WI38 (cell line): Measurements from ENCODE around the gene DNM3.

Experiments used
- H3K4me3 ChIP-seq: 2 replicates; pipeline ENCODE4 v1.5.1; 2011; ENCODE audit warnings: low read depth, mild to moderate bottlenecking, control low read depth, low read length
- CTCF ChIP-seq: IDR thresholded peaks from 2 replicates; pipeline ENCODE4 v1.5.1; 2012; ENCODE audit warnings: low read depth, mild to moderate bottlenecking, control low read depth, low read length

DNM3 gene

GRCh38 chr1:172268237-172268636 is 426.9 kb downstream of the DNM3 start:
- H3K4me3 ChIP-seq: no peak overlapping the region
- TF ChIP-seq CTCF: no peak

- no peak overlapping the region for H3K4me3 ChIP-seq
- TF ChIP-seq CTCF: no peak
These were observed 427.8 kb downstream of the DNM3 start for GRCh38 chr1:172269084-172269483.

GRCh38 chr1:172269644-172270043 is 428.3 kb downstream of the DNM3 start:
- no peak for TF ChIP-seq CTCF

GRCh38 chr1:172270605-172271004 is 429.3 kb downstream of the DNM3 start:
- TF ChIP-seq CTCF: no peak
- peak overlapping the region; percentile 5; the same call in 1 of the 2 replicates for H3K4me3 ChIP-seq

More at GRCh38 chr1:172269644-172270043, 428.3 kb downstream of the DNM3 start:
- H3K4me3 ChIP-seq: no peak overlapping the region

GRCh38 chr1:172272087-172272486 is 430.8 kb downstream of the DNM3 start:
- TF ChIP-seq CTCF: no peak
- no peak overlapping the region for H3K4me3 ChIP-seq

- no peak for TF ChIP-seq CTCF
- no peak overlapping the region for H3K4me3 ChIP-seq
These were observed 432.5 kb downstream of the DNM3 start for GRCh38 chr1:172273647-172274396.

GRCh38 chr1:172275478-172275877 is 434.2 kb downstream of the DNM3 start:
- TF ChIP-seq CTCF: no peak

More at GRCh38 chr1:172275478-172275877, 434.2 kb downstream of the DNM3 start:
- H3K4me3 ChIP-seq: no peak overlapping the region
